SH-SY5Y (cell line): Measurements from ENCODE around the gene ASRGL1.

Source experiments
- GATA2 ChIP-seq: IDR thresholded peaks from 2 replicates; pipeline ENCODE4 v1.6.1; 2011; ENCODE audit warnings: mild to moderate bottlenecking, low read depth, low read length
- GATA3 ChIP-seq: IDR thresholded peaks from 2 replicates; pipeline ENCODE4 v1.6.1; 2011; ENCODE audit warnings: low read depth, mild to moderate bottlenecking, low read length, moderate library complexity

- TF ChIP-seq GATA2 (no peak), GATA3 (no peak)
Observed at GRCh38 chr11:62420882-62421281, 83.6 kb downstream of the ASRGL1 start.
